Measurements from ENCODE around the gene KCNC3. TPM values are rescaled to one million over a fixed set of nuclear protein-coding genes. Genes with fewer than 3 reads are reported as not detected.

The KCNC3 gene
- total and polyA plus RNA-seq, 10 of the 15 experiments (the other 5 are each of a cell fraction or from before 2014, with no cell fraction given), result 0.08 to 3.8 (median 0.44) TPM; not detected in 2

DNA sequence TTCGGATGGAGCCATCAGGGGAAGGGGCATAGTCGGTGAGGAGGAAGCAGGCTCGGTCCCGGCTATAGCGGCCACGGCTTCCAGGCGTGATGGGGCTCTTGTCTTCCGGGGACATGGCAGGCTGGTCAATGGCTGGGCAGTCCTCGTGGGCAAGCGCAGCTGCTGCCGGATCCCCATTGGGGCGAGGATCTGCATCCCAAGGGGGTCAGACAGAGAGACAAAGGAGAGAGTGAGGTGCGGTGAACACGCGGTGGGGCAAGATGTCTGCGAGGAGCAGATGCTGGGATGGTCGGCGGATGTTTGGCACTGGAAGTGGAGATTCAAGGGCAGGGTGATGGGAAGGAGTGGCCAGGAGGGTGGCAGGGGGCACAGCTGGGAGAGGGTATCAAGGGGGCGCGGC is 8.6 kb downstream of the KCNC3 start:
- intact Hi-C loops (cut with micrococcal nuclease; ENCODE audit: unreplicated experiment) (no loop called here), in situ Hi-C loops (cut with MboI) (no loop called here)
- no peaks in the 10 kb centered on the region for H3K27me3 ChIP-seq (replicated peaks in 1 of 2; ENCODE audit: control insufficient read depth in 2 of 2, insufficient read depth in 2 of 2, low read length in 1 of 2)
- no peak overlapping the region for H3K4me3 ChIP-seq
- H3K4me1 ChIP-seq (ENCODE audit: control insufficient read depth, insufficient read depth, low read length), result no peaks in the 10 kb centered on the region
- ATAC-seq (no peak), FAIRE-seq (no peak), DNase-seq (ENCODE audit: low read depth, low spot score) (no peak)
- no peaks in the 10 kb centered on the region; the same call in 2 of the 3 replicates for H3K9me3 ChIP-seq (replicated peaks; ENCODE audit: control insufficient read depth, insufficient read depth, low read length)
- no peak overlapping the region for H3K4me2 ChIP-seq (ENCODE audit: control insufficient read depth, insufficient read depth)
- H3K36me3 ChIP-seq (ENCODE audit: control insufficient read depth in 2 of 2, insufficient read depth in 2 of 2, low read length in 1 of 2), result no peaks in the 10 kb centered on the region
- no TSS peak for BruUV-seq (replicated peaks)
- ChIA-PET SMC1A (ENCODE audit: uncharacterized antibody, unreplicated experiment) (no interaction called here), RAD21 (ENCODE audit: unreplicated experiment) (no interaction called here), CTCF (no interaction called here), POLR2A (no interaction called here)
- H3K27ac ChIP-seq (ENCODE audit: control insufficient read depth, insufficient read depth), result no peak overlapping the region
- 76% methylated on average over 20 of the region's 20 CpGs for WGBS (ENCODE audit: insufficient coverage, insufficient replicate concordance, low lambda C conversion rate, missing lambda C conversion rate)
- TF ChIP-seq, protein P1, sequence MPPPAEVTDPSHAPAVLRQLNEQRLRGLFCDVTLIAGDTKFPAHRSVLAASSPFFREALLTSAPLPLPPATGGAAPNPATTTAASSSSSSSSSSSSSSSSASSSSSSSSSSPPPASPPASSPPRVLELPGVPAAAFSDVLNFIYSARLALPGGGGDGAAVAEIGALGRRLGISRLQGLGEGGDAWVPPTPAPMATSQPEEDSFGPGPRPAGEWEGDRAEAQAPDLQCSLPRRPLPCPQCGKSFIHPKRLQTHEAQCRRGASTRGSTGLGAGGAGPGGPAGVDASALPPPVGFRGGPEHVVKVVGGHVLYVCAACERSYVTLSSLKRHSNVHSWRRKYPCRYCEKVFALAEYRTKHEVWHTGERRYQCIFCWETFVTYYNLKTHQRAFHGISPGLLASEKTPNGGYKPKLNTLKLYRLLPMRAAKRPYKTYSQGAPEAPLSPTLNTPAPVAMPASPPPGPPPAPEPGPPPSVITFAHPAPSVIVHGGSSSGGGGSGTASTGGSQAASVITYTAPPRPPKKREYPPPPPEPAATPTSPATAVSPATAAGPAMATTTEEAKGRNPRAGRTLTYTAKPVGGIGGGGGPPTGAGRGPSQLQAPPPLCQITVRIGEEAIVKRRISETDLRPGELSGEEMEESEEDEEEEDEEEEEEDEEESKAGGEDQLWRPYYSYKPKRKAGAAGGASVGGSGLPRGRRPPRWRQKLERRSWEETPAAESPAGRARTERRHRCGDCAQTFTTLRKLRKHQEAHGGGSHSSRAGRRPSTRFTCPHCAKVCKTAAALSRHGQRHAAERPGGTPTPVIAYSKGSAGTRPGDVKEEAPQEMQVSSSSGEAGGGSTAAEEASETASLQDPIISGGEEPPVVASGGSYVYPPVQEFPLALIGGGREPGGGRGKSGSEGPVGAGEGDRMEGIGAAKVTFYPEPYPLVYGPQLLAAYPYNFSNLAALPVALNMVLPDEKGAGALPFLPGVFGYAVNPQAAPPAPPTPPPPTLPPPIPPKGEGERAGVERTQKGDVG (CRISPR knock-in tag; IDR thresholded peaks at IDR 0.05), result no peak
- TF ChIP-seq HDAC2 (IDR thresholded peaks at IDR 0.05), result no peak
- TF ChIP-seq, protein P2, sequence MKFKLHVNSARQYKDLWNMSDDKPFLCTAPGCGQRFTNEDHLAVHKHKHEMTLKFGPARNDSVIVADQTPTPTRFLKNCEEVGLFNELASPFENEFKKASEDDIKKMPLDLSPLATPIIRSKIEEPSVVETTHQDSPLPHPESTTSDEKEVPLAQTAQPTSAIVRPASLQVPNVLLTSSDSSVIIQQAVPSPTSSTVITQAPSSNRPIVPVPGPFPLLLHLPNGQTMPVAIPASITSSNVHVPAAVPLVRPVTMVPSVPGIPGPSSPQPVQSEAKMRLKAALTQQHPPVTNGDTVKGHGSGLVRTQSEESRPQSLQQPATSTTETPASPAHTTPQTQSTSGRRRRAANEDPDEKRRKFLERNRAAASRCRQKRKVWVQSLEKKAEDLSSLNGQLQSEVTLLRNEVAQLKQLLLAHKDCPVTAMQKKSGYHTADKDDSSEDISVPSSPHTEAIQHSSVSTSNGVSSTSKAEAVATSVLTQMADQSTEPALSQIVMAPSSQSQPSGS (IDR thresholded peaks at IDR 0.05; ENCODE audit: low read length), result no peak
- TF ChIP-seq ZZZ3 (IDR thresholded peaks at IDR 0.05; ENCODE audit: control insufficient read depth, insufficient read length, low read depth), result no peak
- TF ChIP-seq SUZ12 (IDR thresholded peaks at IDR 0.05; ENCODE audit: unreplicated experiment), result no peak
- TF ChIP-seq, protein P3, sequence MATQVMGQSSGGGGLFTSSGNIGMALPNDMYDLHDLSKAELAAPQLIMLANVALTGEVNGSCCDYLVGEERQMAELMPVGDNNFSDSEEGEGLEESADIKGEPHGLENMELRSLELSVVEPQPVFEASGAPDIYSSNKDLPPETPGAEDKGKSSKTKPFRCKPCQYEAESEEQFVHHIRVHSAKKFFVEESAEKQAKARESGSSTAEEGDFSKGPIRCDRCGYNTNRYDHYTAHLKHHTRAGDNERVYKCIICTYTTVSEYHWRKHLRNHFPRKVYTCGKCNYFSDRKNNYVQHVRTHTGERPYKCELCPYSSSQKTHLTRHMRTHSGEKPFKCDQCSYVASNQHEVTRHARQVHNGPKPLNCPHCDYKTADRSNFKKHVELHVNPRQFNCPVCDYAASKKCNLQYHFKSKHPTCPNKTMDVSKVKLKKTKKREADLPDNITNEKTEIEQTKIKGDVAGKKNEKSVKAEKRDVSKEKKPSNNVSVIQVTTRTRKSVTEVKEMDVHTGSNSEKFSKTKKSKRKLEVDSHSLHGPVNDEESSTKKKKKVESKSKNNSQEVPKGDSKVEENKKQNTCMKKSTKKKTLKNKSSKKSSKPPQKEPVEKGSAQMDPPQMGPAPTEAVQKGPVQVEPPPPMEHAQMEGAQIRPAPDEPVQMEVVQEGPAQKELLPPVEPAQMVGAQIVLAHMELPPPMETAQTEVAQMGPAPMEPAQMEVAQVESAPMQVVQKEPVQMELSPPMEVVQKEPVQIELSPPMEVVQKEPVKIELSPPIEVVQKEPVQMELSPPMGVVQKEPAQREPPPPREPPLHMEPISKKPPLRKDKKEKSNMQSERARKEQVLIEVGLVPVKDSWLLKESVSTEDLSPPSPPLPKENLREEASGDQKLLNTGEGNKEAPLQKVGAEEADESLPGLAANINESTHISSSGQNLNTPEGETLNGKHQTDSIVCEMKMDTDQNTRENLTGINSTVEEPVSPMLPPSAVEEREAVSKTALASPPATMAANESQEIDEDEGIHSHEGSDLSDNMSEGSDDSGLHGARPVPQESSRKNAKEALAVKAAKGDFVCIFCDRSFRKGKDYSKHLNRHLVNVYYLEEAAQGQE (IDR thresholded peaks at IDR 0.05; ENCODE audit: low read depth, low read length), result no peak
- H3K9ac ChIP-seq (ENCODE audit: control insufficient read depth, insufficient read depth, low read length), result no peak overlapping the region
- H2AFZ ChIP-seq (ENCODE audit: control insufficient read depth, low read depth, low read length), result no peak overlapping the region
- peaks cover 4% of the 10 kb centered on the region; the same call in 1 of the 2 replicates for H4K20me1 ChIP-seq (ENCODE audit: control insufficient read depth, insufficient read depth)
- H3K79me2 ChIP-seq (ENCODE audit: control insufficient read depth, insufficient read depth, low read length), result no peaks in the 10 kb centered on the region
